ENCODE measurements around the gene TBXAS1.

TBXAS1 gene

GRCh38 chr7:140008755-140009610, 179.9 kb downstream of the TBXAS1 start:
- TF ChIP-seq CTCF (conservative IDR thresholded peaks at IDR 0.05) (no peak), ZFX (IDR thresholded peaks at IDR 0.05) (no peak)
- no peak overlapping the region; the same call in 1 of the 2 replicates for H3K27ac ChIP-seq

- TF ChIP-seq CTCF (conservative IDR thresholded peaks at IDR 0.05) (no peak), ZFX (IDR thresholded peaks at IDR 0.05) (no peak)
- no peak overlapping the region for H3K27ac ChIP-seq
Measured at GRCh38 chr7:140009735-140010134, 180.7 kb downstream of the TBXAS1 start.

GRCh38 chr7:140010194-140010895, 181.3 kb downstream of the TBXAS1 start:
- H3K27ac ChIP-seq = no peak overlapping the region
- no peak for TF ChIP-seq ZFX (IDR thresholded peaks at IDR 0.05)
- no peak for TF ChIP-seq CTCF (conservative IDR thresholded peaks at IDR 0.05)

GRCh38 chr7:140013676-140014075, 184.6 kb downstream of the TBXAS1 start:
- TF ChIP-seq ZFX (IDR thresholded peaks at IDR 0.05) (no peak), CTCF (conservative IDR thresholded peaks at IDR 0.05) (no peak)

GRCh38 chr7:140014123-140014522, 185.1 kb downstream of the TBXAS1 start:
- H3K27ac ChIP-seq = no peak overlapping the region
- no peak for TF ChIP-seq ZFX (IDR thresholded peaks at IDR 0.05)

More at GRCh38 chr7:140013676-140014075, 184.6 kb downstream of the TBXAS1 start:
- no peak overlapping the region for H3K27ac ChIP-seq

GRCh38 chr7:140015471-140015970, 186.5 kb downstream of the TBXAS1 start:
- TF ChIP-seq ZFX (IDR thresholded peaks at IDR 0.05) (no peak), CTCF (conservative IDR thresholded peaks at IDR 0.05) (no peak)
- H3K27ac ChIP-seq = no peak overlapping the region

GRCh38 chr7:140016540-140016939, 187.5 kb downstream of the TBXAS1 start:
- TF ChIP-seq CTCF (conservative IDR thresholded peaks at IDR 0.05) (no peak), ZFX (IDR thresholded peaks at IDR 0.05) (no peak)
- H3K27ac ChIP-seq = no peak overlapping the region
